Omental fat pad (tissue), 4 donors: ENCODE results near the gene TES. TPM values are rescaled to one million over a fixed set of nuclear protein-coding genes. Genes with fewer than 3 reads are reported as not detected.

Source experiments
- ATAC-seq: fragments of 150-250 bp; one replicate; pipeline ENCODE4 v1.9.1; 2016; ENCODE audit warnings: mild to moderate bottlenecking, moderate library complexity; ENCODE audit not compliant: low FRiP score
- DNase-seq: peaks from one replicate; pipeline ENCODE4 v3.0.0-alpha.2; 2019; ENCODE audit warnings: low spot score
- total RNA-seq, 4 donors: library from RNA; depleted of rRNA; stranded (reverse); fragments of >200 nt; gene quantifications; one replicate each; pipeline ENCODE4 v1.1.0, GENCODE V29; 2016
- TF ChIP-seq, protein P1 (sequence below), 3 donors: fragments of 450-650 bp; IDR thresholded peaks; one replicate each; pipeline ENCODE4 v1.5.1; 2016 to 2017; ENCODE audit warnings: antibody characterized with exemption in 3 of 3, mild to moderate bottlenecking in 3 of 3, moderate library complexity in 2 of 3

TES gene
- total RNA-seq, 4 donors from 2014 or later: 22.0 to 58.6 (median 35.8) TPM

DNA sequence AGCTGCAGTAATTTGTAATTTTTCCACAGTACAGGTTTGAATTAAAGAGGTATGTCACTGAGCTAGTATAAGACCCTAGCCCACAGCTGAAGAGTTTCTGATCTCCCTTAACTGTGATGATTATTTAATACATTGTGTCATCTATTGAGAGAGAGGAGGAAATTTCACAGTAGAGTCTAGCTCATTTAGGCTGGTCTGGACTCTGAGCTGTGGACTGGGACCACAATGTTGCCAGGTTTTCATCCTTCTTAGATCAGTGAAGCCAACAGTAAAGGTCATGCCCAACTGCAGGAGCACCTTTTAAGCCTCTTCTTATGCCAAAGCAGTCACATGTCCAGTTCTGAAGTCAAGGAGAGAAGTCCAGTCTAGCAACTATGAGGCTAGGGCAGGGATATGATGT is 8.9 kb downstream of the TES start:
- ATAC-seq: no peak

DNA sequence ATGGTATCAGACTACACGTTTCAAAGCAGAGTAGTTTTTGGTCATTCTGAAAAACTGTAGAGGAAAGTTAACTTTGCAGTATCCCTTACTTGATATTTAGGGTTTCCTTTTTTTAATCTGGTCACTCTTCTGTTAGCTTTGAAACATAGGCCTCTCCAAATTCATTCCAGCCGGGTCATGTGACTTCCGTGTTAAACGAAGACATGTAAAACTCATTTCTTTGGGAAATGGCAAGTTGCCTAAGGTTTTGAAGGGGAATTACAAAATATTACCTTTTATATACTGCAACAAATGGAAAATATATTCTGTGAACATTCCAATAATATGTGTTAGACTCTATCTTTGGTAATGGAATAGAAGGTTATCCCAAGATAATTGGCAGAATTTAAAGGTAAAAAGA is 9.5 kb downstream of the TES start:
- DNase-seq: no peak
- TF ChIP-seq, protein P1, sequence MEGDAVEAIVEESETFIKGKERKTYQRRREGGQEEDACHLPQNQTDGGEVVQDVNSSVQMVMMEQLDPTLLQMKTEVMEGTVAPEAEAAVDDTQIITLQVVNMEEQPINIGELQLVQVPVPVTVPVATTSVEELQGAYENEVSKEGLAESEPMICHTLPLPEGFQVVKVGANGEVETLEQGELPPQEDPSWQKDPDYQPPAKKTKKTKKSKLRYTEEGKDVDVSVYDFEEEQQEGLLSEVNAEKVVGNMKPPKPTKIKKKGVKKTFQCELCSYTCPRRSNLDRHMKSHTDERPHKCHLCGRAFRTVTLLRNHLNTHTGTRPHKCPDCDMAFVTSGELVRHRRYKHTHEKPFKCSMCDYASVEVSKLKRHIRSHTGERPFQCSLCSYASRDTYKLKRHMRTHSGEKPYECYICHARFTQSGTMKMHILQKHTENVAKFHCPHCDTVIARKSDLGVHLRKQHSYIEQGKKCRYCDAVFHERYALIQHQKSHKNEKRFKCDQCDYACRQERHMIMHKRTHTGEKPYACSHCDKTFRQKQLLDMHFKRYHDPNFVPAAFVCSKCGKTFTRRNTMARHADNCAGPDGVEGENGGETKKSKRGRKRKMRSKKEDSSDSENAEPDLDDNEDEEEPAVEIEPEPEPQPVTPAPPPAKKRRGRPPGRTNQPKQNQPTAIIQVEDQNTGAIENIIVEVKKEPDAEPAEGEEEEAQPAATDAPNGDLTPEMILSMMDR (IDR thresholded peaks at IDR 0.05): no peak
- no peak for ATAC-seq

More for the DNA sequence above, 8.9 kb downstream of the TES start:
- TF ChIP-seq, protein P1 (IDR thresholded peaks at IDR 0.05): no peak
- DNase-seq: no peak

DNA sequence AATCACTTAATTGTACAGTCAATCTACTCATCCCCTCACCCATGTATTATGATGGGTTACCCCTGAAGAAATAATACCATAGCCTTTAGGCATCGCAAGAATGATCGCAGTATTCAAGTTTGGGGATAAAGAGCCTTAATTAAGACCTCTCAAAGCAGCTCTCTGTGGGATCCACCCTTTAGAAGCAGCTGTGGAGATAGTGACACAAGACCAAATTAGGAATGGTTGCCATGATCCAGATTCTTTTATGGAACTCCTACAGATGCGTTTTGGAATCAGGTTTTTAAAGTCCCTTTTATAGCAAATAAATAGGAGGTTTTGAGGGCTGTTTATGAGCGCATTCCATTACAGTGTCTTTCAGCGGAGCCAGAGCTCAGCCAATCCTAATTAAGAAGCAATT is 12.2 kb downstream of the TES start:
- TF ChIP-seq, protein P1 (IDR thresholded peaks at IDR 0.05): no peak
- DNase-seq (no peak), ATAC-seq (no peak)

DNA sequence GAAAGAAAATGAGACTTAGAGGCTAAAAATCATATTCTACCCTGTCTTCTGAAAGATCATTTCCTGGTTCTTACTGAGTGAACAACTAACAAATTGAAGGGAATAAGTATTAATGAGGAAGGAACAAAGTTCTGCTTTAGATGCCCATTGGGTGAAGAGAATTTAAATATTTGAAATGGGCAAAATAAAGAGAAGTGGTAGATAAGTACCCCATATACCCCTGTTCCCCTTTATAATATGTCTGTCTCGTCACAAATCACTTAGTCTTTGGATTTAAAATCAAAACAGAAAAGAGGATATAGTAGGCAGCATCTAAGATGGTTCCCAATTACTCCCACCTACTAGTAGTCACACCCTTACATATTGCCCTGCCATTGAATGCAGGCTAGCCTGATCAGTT is 13.2 kb downstream of the TES start:
- TF ChIP-seq, protein P1 (IDR thresholded peaks at IDR 0.05): no peak
- ATAC-seq (no peak), DNase-seq (no peak)

DNA sequence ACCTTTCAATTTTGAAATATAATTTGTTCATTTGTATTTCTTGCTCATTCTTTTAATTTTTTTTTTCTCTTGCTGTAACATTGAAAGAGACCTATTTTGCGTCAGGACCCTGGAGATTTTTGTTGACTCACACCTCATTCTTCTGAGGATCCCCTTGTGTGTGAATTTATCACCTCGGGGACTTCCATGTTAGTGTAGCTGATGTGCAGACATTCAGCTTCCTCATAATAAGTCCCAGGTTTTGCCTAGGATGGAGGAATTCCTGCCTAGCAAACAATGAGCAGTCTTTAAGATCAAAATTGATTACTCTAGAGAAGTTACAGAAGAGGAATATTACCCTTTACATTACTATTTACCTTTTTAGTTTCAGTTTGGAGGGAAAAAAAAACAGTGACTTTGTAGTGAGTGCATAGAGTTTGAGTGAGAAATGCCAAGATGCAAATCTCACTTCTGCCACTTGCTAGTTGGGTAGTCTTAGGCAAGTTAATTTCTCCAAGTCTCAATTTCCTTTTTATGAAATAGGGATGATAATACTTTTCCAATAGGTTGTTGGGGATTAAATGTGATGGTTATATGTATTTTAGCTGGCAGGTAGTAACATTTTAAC is 14.3 kb downstream of the TES start:
- no peak for DNase-seq
- TF ChIP-seq, protein P1 (IDR thresholded peaks at IDR 0.05): no peak
- no peak for ATAC-seq

GRCh38 chr7:116225860-116226259 is 15.5 kb downstream of the TES start:
- ATAC-seq: no peak
- no peak for DNase-seq
- TF ChIP-seq, protein P1 (IDR thresholded peaks at IDR 0.05): no peak

DNA sequence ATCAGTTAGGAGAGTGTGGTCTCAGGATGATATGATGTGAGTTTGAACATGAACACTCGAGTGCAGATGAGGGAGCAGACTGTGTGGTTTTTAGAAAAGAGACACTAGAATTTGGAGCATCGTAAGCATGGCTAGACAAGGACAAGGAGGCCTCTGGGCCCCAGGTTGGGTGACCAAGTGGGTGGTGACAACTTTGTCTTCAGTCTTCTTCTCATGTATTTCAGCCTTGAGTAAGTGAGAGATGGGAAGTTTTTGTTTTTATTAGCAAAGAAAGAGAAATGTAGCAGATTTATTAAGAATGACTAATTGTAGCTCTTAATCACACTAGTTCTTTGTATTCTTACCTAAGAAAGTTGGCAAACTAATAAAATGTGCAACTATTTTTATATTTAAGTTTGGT is 16.3 kb downstream of the TES start:
- ATAC-seq (no peak), DNase-seq (no peak)
- TF ChIP-seq, protein P1 (IDR thresholded peaks at IDR 0.05): no peak
